ENCODE data around the gene XPO4. TPM values are rescaled to one million over a fixed set of nuclear protein-coding genes. Genes with fewer than 3 reads are reported as not detected.

The XPO4 gene
- total and polyA plus RNA-seq, 3 donors from 2014 or later: 13.0 to 31.4 (median 27.6) TPM

- Histone ChIP-seq H3K4me1 (no peaks in the 10 kb centered on the region), H3K27me3 (no peaks in the 10 kb centered on the region), H3K27ac (no peak overlapping the region), H3K9me3 (no peaks in the 10 kb centered on the region), H3K36me3 (ENCODE audit: low read depth, missing control alignments) (no peaks in the 10 kb centered on the region), H3K4me3 (no peak overlapping the region)
- WGBS, 2 donors: 59 to 71% methylated on average over 1 of the region's 1 CpG
- TF ChIP-seq, protein P1, sequence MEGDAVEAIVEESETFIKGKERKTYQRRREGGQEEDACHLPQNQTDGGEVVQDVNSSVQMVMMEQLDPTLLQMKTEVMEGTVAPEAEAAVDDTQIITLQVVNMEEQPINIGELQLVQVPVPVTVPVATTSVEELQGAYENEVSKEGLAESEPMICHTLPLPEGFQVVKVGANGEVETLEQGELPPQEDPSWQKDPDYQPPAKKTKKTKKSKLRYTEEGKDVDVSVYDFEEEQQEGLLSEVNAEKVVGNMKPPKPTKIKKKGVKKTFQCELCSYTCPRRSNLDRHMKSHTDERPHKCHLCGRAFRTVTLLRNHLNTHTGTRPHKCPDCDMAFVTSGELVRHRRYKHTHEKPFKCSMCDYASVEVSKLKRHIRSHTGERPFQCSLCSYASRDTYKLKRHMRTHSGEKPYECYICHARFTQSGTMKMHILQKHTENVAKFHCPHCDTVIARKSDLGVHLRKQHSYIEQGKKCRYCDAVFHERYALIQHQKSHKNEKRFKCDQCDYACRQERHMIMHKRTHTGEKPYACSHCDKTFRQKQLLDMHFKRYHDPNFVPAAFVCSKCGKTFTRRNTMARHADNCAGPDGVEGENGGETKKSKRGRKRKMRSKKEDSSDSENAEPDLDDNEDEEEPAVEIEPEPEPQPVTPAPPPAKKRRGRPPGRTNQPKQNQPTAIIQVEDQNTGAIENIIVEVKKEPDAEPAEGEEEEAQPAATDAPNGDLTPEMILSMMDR (IDR thresholded peaks at IDR 0.05): no peak
- TF ChIP-seq POLR2A (IDR thresholded peaks at IDR 0.05): no peak
- no peak for DNase-seq
- intact Hi-C loops (cut with DNase I; ENCODE audit: low total_unique reads): no loop called here
These were observed 53.6 kb downstream of the XPO4 start for GRCh38 chr13:20848944-20849343.

- Histone ChIP-seq H3K4me1 (no peaks in the 10 kb centered on the region), H3K27ac (no peak overlapping the region), H3K36me3 (ENCODE audit: low read depth, missing control alignments) (no peaks in the 10 kb centered on the region), H3K27me3 (no peaks in the 10 kb centered on the region), H3K9me3 (no peaks in the 10 kb centered on the region), H3K4me3 (no peak overlapping the region)
- intact Hi-C loops (cut with DNase I; ENCODE audit: low total_unique reads): no loop called here
- no peak for TF ChIP-seq POLR2A (IDR thresholded peaks at IDR 0.05)
- TF ChIP-seq, protein P1 (IDR thresholded peaks at IDR 0.05): no peak
- no peak for DNase-seq
These were observed 54.3 kb downstream of the XPO4 start for GRCh38 chr13:20848203-20848602.

DNA sequence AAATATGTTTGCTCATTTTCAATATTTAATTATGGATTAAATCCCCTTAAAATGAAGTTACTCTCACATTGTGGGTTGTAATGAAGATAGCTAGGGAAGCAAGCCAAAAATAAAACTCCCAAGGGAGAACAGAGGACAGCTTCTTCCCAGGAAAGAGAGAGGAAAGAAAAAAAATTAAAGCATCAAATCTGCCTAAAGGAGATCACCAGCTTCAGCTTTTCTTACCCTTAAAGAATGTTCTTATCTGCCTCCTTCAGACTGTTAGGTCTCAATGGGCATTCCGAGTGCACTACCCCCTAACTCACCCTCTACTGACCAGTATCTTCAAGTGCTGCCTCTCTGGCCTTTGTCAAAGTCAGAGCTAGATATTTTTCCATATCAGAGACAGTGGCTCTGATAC, 55.2 kb downstream of the XPO4 start:
- no peaks in the 10 kb centered on the region for H3K27me3 ChIP-seq
- intact Hi-C loops (cut with DNase I; ENCODE audit: low total_unique reads): no loop called here
- no peaks in the 10 kb centered on the region for H3K36me3 ChIP-seq (ENCODE audit: low read depth, missing control alignments)
- DNase-seq: no peak
- no peak overlapping the region for H3K27ac ChIP-seq
- H3K4me3 ChIP-seq: no peak overlapping the region
- WGBS, 2 donors: 26 to 63% methylated on average over 1 of the region's 1 CpG
- no peaks in the 10 kb centered on the region for H3K4me1 ChIP-seq
- H3K9me3 ChIP-seq: no peaks in the 10 kb centered on the region
- TF ChIP-seq, protein P1 (IDR thresholded peaks at IDR 0.05): no peak
- TF ChIP-seq POLR2A (IDR thresholded peaks at IDR 0.05): no peak

- no peaks in the 10 kb centered on the region for H3K36me3 ChIP-seq (ENCODE audit: low read depth, missing control alignments)
- H3K9me3 ChIP-seq: no peaks in the 10 kb centered on the region
- no peaks in the 10 kb centered on the region for H3K27me3 ChIP-seq
- DNase-seq: no peak
- TF ChIP-seq, protein P1 (IDR thresholded peaks at IDR 0.05): no peak
- TF ChIP-seq POLR2A (IDR thresholded peaks at IDR 0.05): no peak
- intact Hi-C loops (cut with DNase I; ENCODE audit: low total_unique reads): no loop called here
- no peak overlapping the region for H3K27ac ChIP-seq
- H3K4me3 ChIP-seq: no peak overlapping the region
- no peaks in the 10 kb centered on the region for H3K4me1 ChIP-seq
- WGBS, 2 donors: 65 to 72% methylated on average over 6 of the region's 6 CpGs
These were observed 59.4 kb downstream of the XPO4 start for GRCh38 chr13:20843166-20843565.

GRCh38 chr13:20840568-20840967, 62.0 kb downstream of the XPO4 start:
- Histone ChIP-seq H3K4me1 (no peaks in the 10 kb centered on the region), H3K27ac (no peak overlapping the region), H3K27me3 (no peaks in the 10 kb centered on the region), H3K9me3 (no peaks in the 10 kb centered on the region), H3K4me3 (no peak overlapping the region), H3K36me3 (ENCODE audit: low read depth, missing control alignments) (no peaks in the 10 kb centered on the region)
- intact Hi-C loops (cut with DNase I; ENCODE audit: low total_unique reads): no loop called here
- TF ChIP-seq POLR2A (IDR thresholded peaks at IDR 0.05): no peak
- TF ChIP-seq, protein P1 (IDR thresholded peaks at IDR 0.05): no peak
- no peak for DNase-seq
